HL-60/S4 treated with phorbol 12-myristate 13-acetate at 8.2 ng/mL for 4 days and 3 days (cell line): ENCODE results near the gene NTM.

ENCODE experiments used
- in situ Hi-C: fragments of 300-500 bp; cut with MboI; formaldehyde crosslinking; loops from 2 replicates; pipeline ENCODE4 v1.15.0; 2022; ENCODE audit warnings: low sequenced_read_pairs

The NTM gene

GRCh38 chr11:131629925-131630540 lies 259.6 kb downstream of the NTM start:
- in situ Hi-C loops, result no loop called here

- in situ Hi-C loops, result no loop called here
Observed at GRCh38 chr11:131632971-131633370, 262.6 kb downstream of the NTM start.

- in situ Hi-C loops, result no loop called here
Observed at GRCh38 chr11:131633921-131634715, 263.7 kb downstream of the NTM start.

- in situ Hi-C loops, result no loop called here
Observed at GRCh38 chr11:131637469-131638175, 267.2 kb downstream of the NTM start.

- in situ Hi-C loops, result no loop called here
Observed at GRCh38 chr11:131638889-131639288, 268.5 kb downstream of the NTM start.

GRCh38 chr11:131640320-131640719 lies 269.9 kb downstream of the NTM start:
- in situ Hi-C loops, result no loop called here

GRCh38 chr11:131642756-131643531 lies 272.5 kb downstream of the NTM start:
- in situ Hi-C loops, result no loop called here

- in situ Hi-C loops, result no loop called here
Observed at GRCh38 chr11:131644204-131644795, 273.9 kb downstream of the NTM start.

- in situ Hi-C loops, result no loop called here
Observed at GRCh38 chr11:131645237-131645636, 274.8 kb downstream of the NTM start.

- in situ Hi-C loops, result loop anchor here (25.0 kb wide), 1 partner anchor 588 kb away; no protein-coding TSS in a partner anchor
Observed at GRCh38 chr11:131649856-131650255, 279.4 kb downstream of the NTM start.

GRCh38 chr11:131652231-131652630 lies 281.8 kb downstream of the NTM start:
- in situ Hi-C loops, result loop anchor here (25.0 kb wide), 1 partner anchor 590 kb away; no protein-coding TSS in a partner anchor

GRCh38 chr11:131653260-131653659 lies 282.8 kb downstream of the NTM start:
- in situ Hi-C loops, result loop anchor here (25.0 kb wide), 1 partner anchor 591 kb away; no protein-coding TSS in a partner anchor

- in situ Hi-C loops, result loop anchor here (25.0 kb wide), 1 partner anchor 593 kb away; no protein-coding TSS in a partner anchor
Observed at GRCh38 chr11:131654849-131655248, 284.4 kb downstream of the NTM start.

- in situ Hi-C loops, result loop anchor here (25.0 kb wide), 1 partner anchor 594 kb away; no protein-coding TSS in a partner anchor
Observed at GRCh38 chr11:131656179-131656838, 285.9 kb downstream of the NTM start.

- in situ Hi-C loops, result loop anchor here (25.0 kb wide), 1 partner anchor 595 kb away; no protein-coding TSS in a partner anchor
Observed at GRCh38 chr11:131656839-131657211, 286.4 kb downstream of the NTM start.

GRCh38 chr11:131658414-131658813 lies 288.0 kb downstream of the NTM start:
- in situ Hi-C loops, result loop anchor here (25.0 kb wide), 1 partner anchor 596 kb away; no protein-coding TSS in a partner anchor

- in situ Hi-C loops, result loop anchor here (25.0 kb wide), 1 partner anchor 597 kb away; no protein-coding TSS in a partner anchor
Observed at GRCh38 chr11:131658952-131659351, 288.5 kb downstream of the NTM start.

GRCh38 chr11:131659931-131660330 lies 289.5 kb downstream of the NTM start:
- in situ Hi-C loops, result loop anchor here (25.0 kb wide), 1 partner anchor 598 kb away; no protein-coding TSS in a partner anchor

GRCh38 chr11:131661132-131661531 lies 290.7 kb downstream of the NTM start:
- in situ Hi-C loops, result loop anchor here (25.0 kb wide), 1 partner anchor 599 kb away; no protein-coding TSS in a partner anchor
